CD8-positive, alpha-beta memory T cell (primary cell): Measurements from ENCODE around the gene PROX1. TPM values are rescaled to one million over a fixed set of nuclear protein-coding genes. Genes with fewer than 3 reads are reported as not detected.

Source experiments
- CTCF ChIA-PET: fragments of 350-600 bp; sonication (Branson Sonifier 250); formaldehyde crosslinking; loops from one replicate; lab custom pipeline; 2021; ENCODE audit warnings: antibody characterized with exemption; lab: Charles Lee
- POLR2A ChIA-PET: fragments of 350-600 bp; sonication (Branson Sonifier 250); formaldehyde crosslinking; loops from one replicate; lab custom pipeline; 2021; ENCODE audit warnings: antibody characterized with exemption; lab: Charles Lee
- DNase-seq, 5 donors: peaks; one replicate each; pipeline versions ENCODE4 v3.0.0 to v3.0.0-alpha.2; 2020 to 2022; ENCODE audit warnings: mixed read lengths in 1 of 5
- H3K27ac ChIP-seq: one replicate; pipeline ENCODE4 v1.7.0; 2013; ENCODE audit warnings: low read depth, mild to moderate bottlenecking, low read length, moderate library complexity
- H3K27me3 ChIP-seq: 2 replicates; pipeline ENCODE4 v1.7.0; 2013; ENCODE audit warnings: low read length, mild to moderate bottlenecking; ENCODE audit not compliant: insufficient read depth, poor library complexity, severe bottlenecking
- H3K36me3 ChIP-seq: 2 replicates; pipeline ENCODE4 v1.7.0; 2013; ENCODE audit warnings: mild to moderate bottlenecking, low read length, moderate library complexity; ENCODE audit not compliant: insufficient read depth
- H3K4me1 ChIP-seq: 2 replicates; pipeline ENCODE4 v1.7.0; 2013; ENCODE audit warnings: mild to moderate bottlenecking, low read length, moderate library complexity; ENCODE audit not compliant: insufficient read depth
- H3K4me3 ChIP-seq: 2 replicates; pipeline ENCODE4 v1.7.0; 2013; ENCODE audit warnings: mild to moderate bottlenecking, low read length
- H3K9me3 ChIP-seq: 2 replicates; pipeline ENCODE4 v1.7.0; 2013; ENCODE audit warnings: mild to moderate bottlenecking, low read length
- H3K27ac Mint-ChIP-seq, 8 donors: one replicate each; pipeline ENCODE4 v1.8.0; 2020 to 2021; ENCODE audit warnings: mixed read lengths in 8 of 8, mild to moderate bottlenecking in 6 of 8, inconsistent platforms in 3 of 8, moderate library complexity in 3 of 8
- H3K27me3 Mint-ChIP-seq, 2 donors: one replicate each; pipeline ENCODE4 v1.8.0; 2020 to 2021; ENCODE audit warnings: mixed read lengths in 2 of 2, mild to moderate bottlenecking in 1 of 2, moderate library complexity in 1 of 2
- H3K36me3 Mint-ChIP-seq, 3 donors: one replicate each; pipeline ENCODE4 v1.8.0; 2020 to 2021; ENCODE audit warnings: mixed read lengths in 3 of 3, inconsistent platforms in 1 of 3, mild to moderate bottlenecking in 1 of 3
- H3K4me1 Mint-ChIP-seq, 3 donors: one replicate each; pipeline ENCODE4 v1.8.0; 2020 to 2021; ENCODE audit warnings: mixed read lengths in 3 of 3, inconsistent platforms in 1 of 3, mild to moderate bottlenecking in 1 of 3
- H3K4me3 Mint-ChIP-seq, 7 donors: one replicate each; pipeline ENCODE4 v1.8.0; 2020 to 2021; ENCODE audit warnings: mixed read lengths in 7 of 7, mild to moderate bottlenecking in 6 of 7, moderate library complexity in 4 of 7, inconsistent platforms in 2 of 7
- H3K9me3 Mint-ChIP-seq, 5 donors: one replicate each; pipeline ENCODE4 v1.8.0; 2020 to 2022; ENCODE audit warnings: mixed read lengths in 5 of 5, mild to moderate bottlenecking in 3 of 5, moderate library complexity in 2 of 5, inconsistent platforms in 1 of 5
- polyA plus RNA-seq: library from polyadenylated mRNA; unstranded; fragments of 300-500 nt; fragmentation: Illumina TruSeq; gene quantifications from one replicate; pipeline ENCODE4 v1.2.3, GENCODE V29; 2021
- total RNA-seq, 2 experiments: library from RNA; stranded (reverse); gene quantifications; one replicate each; pipeline ENCODE4 v1.2.3, GENCODE V29; 2021

PROX1 gene
- total and polyA plus RNA-seq, 3 experiments from 2014 or later = not detected

DNA sequence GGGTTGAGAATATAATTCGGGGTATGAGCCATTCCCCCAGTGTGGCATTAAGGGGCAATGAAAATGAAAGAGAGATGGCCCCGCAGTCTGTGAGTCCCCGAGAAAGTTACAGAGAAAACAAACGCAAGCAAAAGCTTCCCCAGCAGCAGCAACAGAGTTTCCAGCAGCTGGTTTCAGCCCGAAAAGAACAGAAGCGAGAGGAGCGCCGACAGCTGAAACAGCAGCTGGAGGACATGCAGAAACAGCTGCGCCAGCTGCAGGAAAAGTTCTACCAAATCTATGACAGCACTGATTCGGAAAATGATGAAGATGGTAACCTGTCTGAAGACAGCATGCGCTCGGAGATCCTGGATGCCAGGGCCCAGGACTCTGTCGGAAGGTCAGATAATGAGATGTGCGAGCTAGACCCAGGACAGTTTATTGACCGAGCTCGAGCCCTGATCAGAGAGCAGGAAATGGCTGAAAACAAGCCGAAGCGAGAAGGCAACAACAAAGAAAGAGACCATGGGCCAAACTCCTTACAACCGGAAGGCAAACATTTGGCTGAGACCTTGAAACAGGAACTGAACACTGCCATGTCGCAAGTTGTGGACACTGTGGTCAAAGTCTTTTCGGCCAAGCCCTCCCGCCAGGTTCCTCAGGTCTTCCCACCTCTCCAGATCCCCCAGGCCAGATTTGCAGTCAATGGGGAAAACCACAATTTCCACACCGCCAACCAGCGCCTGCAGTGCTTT is 9.4 kb downstream of the PROX1 start:
- Mint-ChIP-seq H3K9me3 (peaks cover 0 to 14% (median 0%) of the 10 kb centered on the region in 5 donors), H3K4me1 (no peaks in the 10 kb centered on the region), H3K36me3 (peaks cover 0 to 2% (median 0%) of the 10 kb centered on the region in 3 donors), H3K4me3 (no peak overlapping the region), H3K27me3 (peaks cover 4 to 16% of the 10 kb centered on the region in 2 donors), H3K27ac (no peak overlapping the region)
- Histone ChIP-seq H3K27ac (no peak overlapping the region), H3K27me3 (no peaks in the 10 kb centered on the region), H3K9me3 (no peaks in the 10 kb centered on the region), H3K4me1 (no peaks in the 10 kb centered on the region), H3K4me3 (no peak overlapping the region), H3K36me3 (no peaks in the 10 kb centered on the region)
- ChIA-PET CTCF (no interaction called here), POLR2A (no interaction called here)
- DNase-seq = no peak

GRCh38 chr1:213997772-213998107 is 10.0 kb downstream of the PROX1 start:
- CTCF ChIA-PET = no interaction called here
- no peaks in the 10 kb centered on the region for H3K27me3 ChIP-seq

GRCh38 chr1:213998785-213999184 is 11.0 kb downstream of the PROX1 start:
- no peak overlapping the region for H3K27ac ChIP-seq
- Mint-ChIP-seq H3K27ac (no peak overlapping the region), H3K4me1 (no peaks in the 10 kb centered on the region), H3K36me3 (peaks cover 0 to 2% (median 0%) of the 10 kb centered on the region in 3 donors), H3K4me3 (no peak overlapping the region), H3K27me3 (peaks cover 3% of the 10 kb centered on the region in 2 donors), H3K9me3 (peaks cover 0 to 14% (median 0%) of the 10 kb centered on the region in 5 donors)
- no peaks in the 10 kb centered on the region for H3K4me1 ChIP-seq
- no peaks in the 10 kb centered on the region for H3K9me3 ChIP-seq
- H3K36me3 ChIP-seq = no peaks in the 10 kb centered on the region
- POLR2A ChIA-PET = no interaction called here
- H3K4me3 ChIP-seq = no peak overlapping the region
- no peaks in the 10 kb centered on the region for H3K27me3 ChIP-seq
- CTCF ChIA-PET = no interaction called here
- DNase-seq = no peak

More at GRCh38 chr1:213997772-213998107, 10.0 kb downstream of the PROX1 start:
- Histone ChIP-seq H3K27ac (no peak overlapping the region), H3K36me3 (no peaks in the 10 kb centered on the region), H3K4me3 (no peak overlapping the region), H3K9me3 (no peaks in the 10 kb centered on the region), H3K4me1 (no peaks in the 10 kb centered on the region)
- H3K27ac Mint-ChIP-seq = no peak overlapping the region
- POLR2A ChIA-PET = no interaction called here
- peaks cover 0 to 14% (median 0%) of the 10 kb centered on the region in 5 donors for H3K9me3 Mint-ChIP-seq
- peaks cover 3 to 10% of the 10 kb centered on the region in 2 donors for H3K27me3 Mint-ChIP-seq
- DNase-seq = no peak
- H3K36me3 Mint-ChIP-seq = peaks cover 0 to 2% (median 0%) of the 10 kb centered on the region in 3 donors
- no peak overlapping the region for H3K4me3 Mint-ChIP-seq
- H3K4me1 Mint-ChIP-seq = no peaks in the 10 kb centered on the region

GRCh38 chr1:213999732-214000131 is 12.0 kb downstream of the PROX1 start:
- Histone ChIP-seq H3K27me3 (no peaks in the 10 kb centered on the region), H3K4me3 (no peak overlapping the region), H3K4me1 (no peaks in the 10 kb centered on the region), H3K9me3 (no peaks in the 10 kb centered on the region), H3K36me3 (no peaks in the 10 kb centered on the region), H3K27ac (no peak overlapping the region)
- DNase-seq = no peak
- H3K27ac Mint-ChIP-seq = no peak overlapping the region
- peaks cover 0 to 14% (median 0%) of the 10 kb centered on the region in 5 donors for H3K9me3 Mint-ChIP-seq
- no peak overlapping the region for H3K4me3 Mint-ChIP-seq
- no peaks in the 10 kb centered on the region for H3K4me1 Mint-ChIP-seq
- CTCF ChIA-PET = no interaction called here
- POLR2A ChIA-PET = no interaction called here
- peaks cover 0 to 2% (median 0%) of the 10 kb centered on the region in 3 donors for H3K36me3 Mint-ChIP-seq
- peaks cover 0 to 3% of the 10 kb centered on the region in 2 donors for H3K27me3 Mint-ChIP-seq

DNA sequence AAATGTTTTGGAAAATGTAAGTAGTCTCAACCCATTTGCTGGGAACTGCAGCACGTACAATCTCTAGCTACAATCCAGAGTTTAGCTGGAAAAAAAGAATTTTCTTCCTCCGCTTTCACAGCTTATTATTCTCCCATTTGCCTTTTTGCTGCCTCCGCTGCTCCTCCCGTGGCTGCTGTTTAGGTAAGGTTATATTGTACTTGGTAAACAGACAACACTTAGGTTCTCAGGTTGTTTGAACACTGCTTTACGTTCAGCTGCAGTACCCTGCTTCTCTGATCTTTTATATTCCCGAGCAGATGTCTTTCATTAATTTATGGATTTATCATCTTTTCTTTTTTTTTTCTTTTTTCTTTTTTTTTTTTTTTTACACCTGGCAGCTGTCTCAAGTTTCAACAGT is 14.3 kb downstream of the PROX1 start:
- H3K4me1 ChIP-seq = no peaks in the 10 kb centered on the region
- no peak overlapping the region for H3K4me3 ChIP-seq
- H3K9me3 Mint-ChIP-seq = peaks cover 0 to 7% (median 0%) of the 10 kb centered on the region in 5 donors
- no peaks in the 10 kb centered on the region for H3K9me3 ChIP-seq
- no peaks in the 10 kb centered on the region for H3K4me1 Mint-ChIP-seq
- CTCF ChIA-PET = no interaction called here
- H3K27ac Mint-ChIP-seq = no peak overlapping the region
- H3K27me3 ChIP-seq = no peaks in the 10 kb centered on the region
- no peaks in the 10 kb centered on the region for H3K36me3 Mint-ChIP-seq
- POLR2A ChIA-PET = no interaction called here
- peaks cover 0 to 4% of the 10 kb centered on the region in 2 donors for H3K27me3 Mint-ChIP-seq
- no peak for DNase-seq
- no peak overlapping the region for H3K4me3 Mint-ChIP-seq
- no peak overlapping the region for H3K27ac ChIP-seq
- H3K36me3 ChIP-seq = no peaks in the 10 kb centered on the region

DNA sequence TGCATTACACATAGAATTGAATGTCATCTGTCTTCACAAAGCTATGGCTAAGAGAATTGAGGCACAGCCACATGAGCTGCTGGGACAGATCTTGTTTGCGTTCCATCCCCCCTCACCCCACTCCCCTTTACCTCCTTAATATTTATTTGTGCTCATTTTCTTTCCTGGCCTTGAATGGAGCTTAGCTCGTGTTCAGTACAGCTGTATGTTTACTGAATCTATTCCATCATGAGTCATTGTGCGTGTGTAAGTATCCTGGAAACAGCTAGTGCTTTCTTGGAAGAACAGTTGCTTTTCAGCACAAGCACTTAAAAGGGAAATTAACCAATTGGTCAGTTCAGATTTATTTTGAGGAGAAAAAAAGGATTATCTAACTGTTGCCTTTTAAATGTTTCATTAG is 14.7 kb downstream of the PROX1 start:
- no peaks in the 10 kb centered on the region for H3K4me1 Mint-ChIP-seq
- ChIA-PET CTCF (no interaction called here), POLR2A (no interaction called here)
- H3K4me1 ChIP-seq = no peaks in the 10 kb centered on the region
- H3K27me3 ChIP-seq = no peaks in the 10 kb centered on the region
- H3K36me3 Mint-ChIP-seq = no peaks in the 10 kb centered on the region
- H3K9me3 ChIP-seq = no peaks in the 10 kb centered on the region
- no peak for DNase-seq
- no peak overlapping the region for H3K27ac ChIP-seq
- no peaks in the 10 kb centered on the region for H3K36me3 ChIP-seq
- H3K27ac Mint-ChIP-seq = no peak overlapping the region
- peaks cover 0 to 4% of the 10 kb centered on the region in 2 donors for H3K27me3 Mint-ChIP-seq
- H3K4me3 ChIP-seq = no peak overlapping the region
- H3K9me3 Mint-ChIP-seq = peaks cover 0 to 6% (median 0%) of the 10 kb centered on the region in 5 donors
- H3K4me3 Mint-ChIP-seq = no peak overlapping the region

GRCh38 chr1:214003233-214003632 is 15.5 kb downstream of the PROX1 start:
- H3K36me3 Mint-ChIP-seq = no peaks in the 10 kb centered on the region
- H3K27ac Mint-ChIP-seq = no peak overlapping the region
- POLR2A ChIA-PET = no interaction called here

DNA sequence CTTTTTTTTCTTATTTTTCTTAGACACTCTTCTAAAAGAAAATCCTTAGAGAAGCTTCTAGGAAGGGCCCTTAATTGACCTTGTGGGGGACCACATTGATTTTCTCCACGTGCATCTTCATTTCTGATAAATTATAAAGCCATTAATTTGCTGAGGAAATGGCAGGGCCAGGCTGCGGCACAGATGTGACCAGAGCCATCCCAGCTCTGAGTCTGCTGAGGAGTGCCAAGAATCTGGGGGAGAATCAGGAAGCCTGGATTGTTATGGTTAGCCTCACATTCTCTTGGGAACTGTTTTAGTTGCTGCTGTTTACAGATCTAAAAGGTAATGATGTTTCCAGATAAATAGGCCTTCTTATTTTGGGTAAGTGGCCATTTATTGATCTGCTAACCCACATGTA is 16.2 kb downstream of the PROX1 start:
- no peak for DNase-seq
- Mint-ChIP-seq H3K4me1 (no peaks in the 10 kb centered on the region), H3K27me3 (peaks cover 0 to 4% of the 10 kb centered on the region in 2 donors), H3K36me3 (no peaks in the 10 kb centered on the region), H3K27ac (no peak overlapping the region), H3K9me3 (peaks cover 0 to 2% (median 0%) of the 10 kb centered on the region in 5 donors), H3K4me3 (no peak overlapping the region)
- no peaks in the 10 kb centered on the region for H3K9me3 ChIP-seq
- ChIA-PET POLR2A (no interaction called here), CTCF (interaction anchor here (1.2 kb wide), 1 partner anchor 15 kb away, joined by 3 read pairs; no protein-coding TSS in a partner anchor)
- no peak overlapping the region for H3K4me3 ChIP-seq
- no peaks in the 10 kb centered on the region for H3K4me1 ChIP-seq
- no peaks in the 10 kb centered on the region for H3K27me3 ChIP-seq
- no peaks in the 10 kb centered on the region for H3K36me3 ChIP-seq
- H3K27ac ChIP-seq = no peak overlapping the region

More at GRCh38 chr1:214003233-214003632, 15.5 kb downstream of the PROX1 start:
- H3K27me3 ChIP-seq = no peaks in the 10 kb centered on the region
- no peaks in the 10 kb centered on the region for H3K36me3 ChIP-seq
- H3K4me3 Mint-ChIP-seq = no peak overlapping the region
- no peaks in the 10 kb centered on the region for H3K4me1 Mint-ChIP-seq
- peaks cover 0 to 4% of the 10 kb centered on the region in 2 donors for H3K27me3 Mint-ChIP-seq
- H3K9me3 Mint-ChIP-seq = peaks cover 0 to 2% (median 0%) of the 10 kb centered on the region in 5 donors
- H3K4me3 ChIP-seq = no peak overlapping the region
- CTCF ChIA-PET = interaction anchor here (1.2 kb wide), 1 partner anchor 14 kb away, joined by 3 read pairs; no protein-coding TSS in a partner anchor
- H3K27ac ChIP-seq = no peak overlapping the region
- no peaks in the 10 kb centered on the region for H3K9me3 ChIP-seq
- no peak for DNase-seq
- H3K4me1 ChIP-seq = no peaks in the 10 kb centered on the region
